Neuronal stem cell (in vitro differentiated cells): ENCODE results near the gene HOXC9.

ENCODE experiments used
- DNase-seq: peaks from one replicate; pipeline ENCODE4 v3.0.0-alpha.2; 2013; ENCODE audit warnings: low spot score
- H2AFZ ChIP-seq: one replicate; pipeline ENCODE4 v1.6.1; 2013; ENCODE audit warnings: mild to moderate bottlenecking, low read length, inconsistent platforms
- H2AK5ac ChIP-seq: 2 replicates; pipeline ENCODE4 v1.6.1; 2013; ENCODE audit warnings: low read depth, mild to moderate bottlenecking, inconsistent platforms, low read length, moderate library complexity, mixed read lengths
- H2BK120ac ChIP-seq: 2 replicates; pipeline ENCODE4 v1.6.1; 2013; ENCODE audit warnings: low read depth, mild to moderate bottlenecking, inconsistent platforms, low read length, moderate library complexity, mixed read lengths
- H2BK12ac ChIP-seq: one replicate; pipeline ENCODE4 v1.6.1; 2013; ENCODE audit warnings: low read length, inconsistent platforms
- H2BK15ac ChIP-seq: 2 replicates; pipeline ENCODE4 v1.6.1; 2013; ENCODE audit warnings: mild to moderate bottlenecking, low read length, inconsistent platforms, mixed read lengths
- H2BK5ac ChIP-seq: one replicate; pipeline ENCODE4 v1.6.1; 2013; ENCODE audit warnings: inconsistent platforms, mild to moderate bottlenecking, low read length, moderate library complexity
- H3K14ac ChIP-seq: one replicate; pipeline ENCODE4 v1.6.1; 2013; ENCODE audit warnings: low read length, inconsistent platforms
- H3K18ac ChIP-seq: 2 replicates; pipeline ENCODE4 v1.6.1; 2013; ENCODE audit warnings: low read length, inconsistent platforms
- H3K23ac ChIP-seq: 2 replicates; pipeline ENCODE4 v1.6.1; 2013; ENCODE audit warnings: low read depth, mild to moderate bottlenecking, mixed read lengths, low read length, inconsistent platforms; ENCODE audit not compliant: poor library complexity
- H3K27ac ChIP-seq: replicated peaks from 3 replicates; pipeline ENCODE4 v1.5.1; 2013; ENCODE audit warnings: low read length, inconsistent platforms
- H3K27me3 ChIP-seq, 3 experiments: 2 replicates each; pipeline ENCODE4 v1.6.1; 2013; ENCODE audit warnings: low read length in 3 of 3, mild to moderate bottlenecking in 2 of 3, inconsistent platforms in 1 of 3, low read depth in 1 of 3, mixed read lengths in 1 of 3, moderate library complexity in 1 of 3; ENCODE audit not compliant: control insufficient read depth in 3 of 3, insufficient read depth in 3 of 3
- H3K36me3 ChIP-seq, 2 donors: replicated peaks in 1 of 2; 2 replicates each; pipeline ENCODE4 v1.6.1; 2013; ENCODE audit warnings: low read length in 2 of 2; ENCODE audit not compliant: control insufficient read depth in 2 of 2, insufficient read depth in 2 of 2
- H3K4ac ChIP-seq: 2 replicates; pipeline ENCODE4 v1.6.1; 2013; ENCODE audit warnings: inconsistent platforms, mild to moderate bottlenecking, low read length, moderate library complexity
- H3K4me1 ChIP-seq, 2 donors: 1 replicate in 1 of 2; 2 replicates in 1 of 2; pipeline ENCODE4 v1.6.1; 2013; ENCODE audit warnings: low read length in 2 of 2, low read depth in 1 of 2; ENCODE audit not compliant: control insufficient read depth in 2 of 2, insufficient read depth in 1 of 2
- H3K4me2 ChIP-seq: one replicate; pipeline ENCODE4 v1.6.1; 2013; ENCODE audit warnings: mild to moderate bottlenecking, low read length, inconsistent platforms; ENCODE audit not compliant: insufficient read depth, poor library complexity, severe bottlenecking
- H3K4me3 ChIP-seq, 2 donors: 2 replicates each; pipeline ENCODE4 v1.5.1; 2013; ENCODE audit warnings: low read length in 2 of 2, mild to moderate bottlenecking in 2 of 2, inconsistent platforms in 1 of 2, moderate library complexity in 1 of 2
- H3K79me1 ChIP-seq: one replicate; pipeline ENCODE4 v1.6.1; 2013; ENCODE audit warnings: low read depth, mild to moderate bottlenecking, inconsistent platforms, low read length, moderate library complexity
- H3K9ac ChIP-seq: one replicate; pipeline ENCODE4 v1.6.1; 2013; ENCODE audit warnings: mild to moderate bottlenecking, low read depth, low read length, inconsistent platforms; ENCODE audit not compliant: poor library complexity
- H3K9me3 ChIP-seq, 2 donors: replicated peaks in 1 of 2; 2 replicates each; pipeline versions ENCODE3 to v1.6.1; 2013; ENCODE audit warnings: low read length in 2 of 2, mild to moderate bottlenecking in 2 of 2, inconsistent platforms in 1 of 2, low read depth in 1 of 2, mixed read lengths in 1 of 2, moderate library complexity in 1 of 2; ENCODE audit not compliant: control insufficient read depth in 2 of 2, insufficient read depth in 1 of 2
- H4K8ac ChIP-seq: one replicate; pipeline ENCODE4 v1.6.1; 2013; ENCODE audit warnings: low read depth, mild to moderate bottlenecking, inconsistent platforms, low read length, moderate library complexity
- H4K91ac ChIP-seq: one replicate; pipeline ENCODE4 v1.6.1; 2013; ENCODE audit warnings: low read length, low read depth, mild to moderate bottlenecking, inconsistent platforms; ENCODE audit not compliant: poor library complexity
- WGBS, 2 donors: extraction: QIAGEN DNeasy Blood & Tissue Kit; methylation state at CpG; one replicate each; pipeline ENCODE4 v1.1.7; 2013; ENCODE audit warnings: missing lambda C conversion rate in 2 of 2, mixed read lengths in 1 of 2; ENCODE audit not compliant: insufficient read length in 2 of 2, insufficient replicate concordance in 1 of 2; ENCODE audit errors: extremely low coverage in 2 of 2; 5-methylcytosine and 5-hydroxymethylcytosine counted together

The HOXC9 gene

DNA sequence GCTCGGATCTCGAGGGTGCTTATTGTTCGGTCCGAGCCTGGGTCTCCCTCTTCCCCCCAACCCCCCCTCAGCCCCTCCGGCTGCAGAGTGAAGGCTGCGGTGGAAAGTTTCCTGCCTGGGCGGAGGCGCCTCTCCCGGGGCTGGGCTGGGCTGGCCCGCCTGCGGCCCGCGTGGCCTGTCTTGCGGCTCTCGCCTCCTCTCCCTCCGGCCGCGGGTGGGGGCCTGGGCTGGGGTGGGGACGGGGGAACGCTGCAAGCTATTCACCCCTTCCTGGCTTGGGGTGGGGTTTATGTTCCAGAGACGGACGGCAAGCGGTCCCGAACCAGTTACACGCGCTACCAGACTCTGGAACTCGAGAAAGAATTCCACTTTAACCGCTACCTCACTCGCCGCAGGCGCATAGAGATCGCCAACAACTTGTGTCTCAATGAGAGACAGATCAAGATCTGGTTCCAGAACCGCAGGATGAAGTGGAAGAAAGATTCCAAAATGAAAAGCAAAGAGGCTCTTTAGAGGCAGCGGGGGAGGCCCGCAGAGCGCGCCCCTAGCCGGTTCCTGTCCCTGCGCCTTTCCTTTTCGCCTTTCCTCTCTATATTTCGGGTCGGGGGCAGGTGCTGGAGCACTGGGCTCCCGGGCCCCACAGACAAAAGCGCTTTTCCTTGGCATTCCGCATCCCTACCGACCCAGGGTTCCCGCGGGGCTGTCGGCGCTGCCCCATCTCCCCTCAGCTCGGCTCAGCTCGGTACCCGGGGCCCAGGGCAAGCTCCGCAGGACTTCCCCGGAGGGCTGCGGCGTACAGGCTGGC lies 34.2 kb downstream of the HOXC9 start:
- peaks cover 5 to 7% of the 10 kb centered on the region in 2 donors for H3K9me3 ChIP-seq
- no peak overlapping the region for H4K8ac ChIP-seq
- no peaks in the 10 kb centered on the region for H3K36me3 ChIP-seq
- H3K18ac ChIP-seq, result no peak overlapping the region
- no CpG with 5 or more reads among the region's 57 CpGs for WGBS, 2 donors
- no peaks in the 10 kb centered on the region for H3K79me1 ChIP-seq
- H2BK120ac ChIP-seq, result no peak overlapping the region
- H3K14ac ChIP-seq, result no peak overlapping the region
- H2BK5ac ChIP-seq, result no peak overlapping the region
- no peak overlapping the region for H2AK5ac ChIP-seq
- no peak for DNase-seq
- H3K4ac ChIP-seq, result no peak overlapping the region
- no peak overlapping the region for H3K4me3 ChIP-seq
- H2BK12ac ChIP-seq, result no peak overlapping the region
- no peak overlapping the region for H3K4me2 ChIP-seq
- no peak overlapping the region for H4K91ac ChIP-seq
- peak overlapping the region; percentile 7 for H2AFZ ChIP-seq
- H2BK15ac ChIP-seq, result no peak overlapping the region
- H3K4me1 ChIP-seq, result no peaks in the 10 kb centered on the region
- H3K27me3 ChIP-seq, result peaks cover 67 to 99% (median 98%) of the 10 kb centered on the region in 3 experiments
- H3K23ac ChIP-seq, result no peak overlapping the region
- no peak overlapping the region for H3K9ac ChIP-seq
- no peak overlapping the region for H3K27ac ChIP-seq

DNA sequence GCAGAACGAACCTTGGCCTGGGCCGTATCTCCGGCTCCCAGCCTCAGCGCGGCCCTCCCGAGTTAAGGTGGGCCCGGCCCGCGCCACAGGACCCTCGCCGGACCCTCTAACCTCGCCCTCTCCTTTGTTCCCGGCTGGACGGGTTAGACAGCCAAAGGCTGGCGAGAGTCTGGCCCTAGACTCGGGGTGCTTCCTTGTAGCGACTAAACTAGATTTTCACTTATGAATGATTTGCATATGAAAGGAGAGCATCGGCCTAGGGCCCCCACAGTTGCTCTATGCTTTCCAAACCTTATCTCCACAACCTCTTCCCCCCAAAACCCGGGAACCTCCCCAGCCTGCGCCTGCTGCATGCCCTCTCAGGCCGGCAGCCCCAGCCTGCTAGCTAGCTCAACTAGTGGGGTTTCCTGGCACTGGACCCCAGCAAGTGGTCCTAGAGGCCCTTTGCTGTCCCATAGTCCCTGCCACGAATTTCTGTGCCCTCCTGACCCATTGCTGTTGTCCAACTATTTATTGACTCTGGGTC lies 34.9 kb downstream of the HOXC9 start:
- Histone ChIP-seq H2BK120ac (no peak overlapping the region), H3K4me1 (no peaks in the 10 kb centered on the region), H3K27me3 (peaks cover 62 to 99% (median 98%) of the 10 kb centered on the region in 3 experiments), H3K18ac (no peak overlapping the region), H3K4me2 (no peak overlapping the region), H4K8ac (no peak overlapping the region), H3K23ac (no peak overlapping the region), H3K4ac (no peak overlapping the region), H3K36me3 (no peaks in the 10 kb centered on the region), H3K4me3 (no peak overlapping the region), H2BK5ac (no peak overlapping the region), H2AFZ (no peak overlapping the region), H3K9ac (no peak overlapping the region), H3K14ac (no peak overlapping the region), H4K91ac (no peak overlapping the region), H3K27ac (no peak overlapping the region), H2BK15ac (no peak overlapping the region), H2BK12ac (no peak overlapping the region), H2AK5ac (no peak overlapping the region), H3K9me3 (peaks cover 5 to 7% of the 10 kb centered on the region in 2 donors), H3K79me1 (no peaks in the 10 kb centered on the region)
- no CpG with 5 or more reads among the region's 22 CpGs for WGBS, 2 donors
- no peak for DNase-seq

DNA sequence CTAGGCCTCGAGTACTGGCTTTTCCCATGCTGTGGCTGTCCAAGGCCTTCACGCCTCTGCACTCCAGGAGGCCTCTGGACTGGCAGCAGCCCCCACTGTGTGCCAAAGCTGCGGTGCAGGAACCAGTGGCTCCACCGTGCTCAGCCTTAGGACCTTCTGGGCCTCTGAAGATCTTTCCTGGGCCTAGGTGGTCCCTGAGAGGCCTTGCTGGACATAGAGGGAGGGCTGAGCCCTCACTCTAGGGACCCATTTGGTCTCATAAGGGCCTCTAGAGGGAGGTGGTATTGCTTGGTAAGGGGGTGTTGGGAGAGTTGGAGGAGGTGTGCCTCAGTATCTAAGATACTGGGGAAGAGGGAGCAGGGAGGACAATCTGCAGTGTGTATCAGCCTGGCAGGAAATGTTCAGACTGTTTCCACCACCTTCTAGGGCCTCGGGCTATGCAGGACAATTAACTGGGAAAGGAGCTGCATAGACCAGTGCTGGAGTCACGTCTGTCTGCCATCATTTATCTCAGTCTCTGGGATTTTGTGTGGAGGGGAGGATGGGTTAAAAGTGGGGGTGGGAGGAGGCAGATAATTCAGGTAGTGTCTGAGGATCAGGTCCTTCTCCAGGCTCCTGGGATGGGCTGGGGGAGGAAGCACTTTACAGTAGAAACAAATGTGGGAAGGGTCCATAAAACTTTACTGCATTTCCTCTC lies 35.8 kb downstream of the HOXC9 start:
- H3K4me1 ChIP-seq, result no peaks in the 10 kb centered on the region
- no peak overlapping the region for H4K8ac ChIP-seq
- peaks cover 58 to 99% (median 99%) of the 10 kb centered on the region in 3 experiments for H3K27me3 ChIP-seq
- no peak overlapping the region for H3K23ac ChIP-seq
- H3K4me3 ChIP-seq, result no peak overlapping the region
- H3K36me3 ChIP-seq, result no peaks in the 10 kb centered on the region
- H3K4ac ChIP-seq, result no peak overlapping the region
- no peak overlapping the region for H3K18ac ChIP-seq
- no peak overlapping the region for H3K14ac ChIP-seq
- DNase-seq, result no peak
- no peak overlapping the region for H2AK5ac ChIP-seq
- no peak overlapping the region for H3K4me2 ChIP-seq
- no peaks in the 10 kb centered on the region for H3K79me1 ChIP-seq
- H2BK12ac ChIP-seq, result no peak overlapping the region
- no peak overlapping the region for H3K27ac ChIP-seq
- H4K91ac ChIP-seq, result no peak overlapping the region
- H2BK5ac ChIP-seq, result no peak overlapping the region
- H2AFZ ChIP-seq, result no peak overlapping the region
- peaks cover 5 to 10% of the 10 kb centered on the region in 2 donors for H3K9me3 ChIP-seq
- no peak overlapping the region for H2BK120ac ChIP-seq
- H3K9ac ChIP-seq, result no peak overlapping the region
- no peak overlapping the region for H2BK15ac ChIP-seq
- WGBS, 2 donors, result no CpG with 5 or more reads among the region's 6 CpGs
